GM10266 (cell line): Measurements from ENCODE around the gene HEMK1.

Experiments
- DNase-seq: peaks from one replicate; pipeline ENCODE4 v3.0.0; 2012; ENCODE audit errors: extremely low spot score
- TF ChIP-seq, protein P1 (sequence below): IDR thresholded peaks from 2 replicates; pipeline ENCODE4 v1.5.1; 2012; ENCODE audit warnings: mild to moderate bottlenecking, low read depth; ENCODE audit not compliant: control insufficient read depth, insufficient read depth; ENCODE audit errors: missing control alignments

Gene HEMK1

GRCh38 chr3:50585919-50586762 is 16.8 kb downstream of the HEMK1 start:
- no peak for DNase-seq
- TF ChIP-seq, protein P1, sequence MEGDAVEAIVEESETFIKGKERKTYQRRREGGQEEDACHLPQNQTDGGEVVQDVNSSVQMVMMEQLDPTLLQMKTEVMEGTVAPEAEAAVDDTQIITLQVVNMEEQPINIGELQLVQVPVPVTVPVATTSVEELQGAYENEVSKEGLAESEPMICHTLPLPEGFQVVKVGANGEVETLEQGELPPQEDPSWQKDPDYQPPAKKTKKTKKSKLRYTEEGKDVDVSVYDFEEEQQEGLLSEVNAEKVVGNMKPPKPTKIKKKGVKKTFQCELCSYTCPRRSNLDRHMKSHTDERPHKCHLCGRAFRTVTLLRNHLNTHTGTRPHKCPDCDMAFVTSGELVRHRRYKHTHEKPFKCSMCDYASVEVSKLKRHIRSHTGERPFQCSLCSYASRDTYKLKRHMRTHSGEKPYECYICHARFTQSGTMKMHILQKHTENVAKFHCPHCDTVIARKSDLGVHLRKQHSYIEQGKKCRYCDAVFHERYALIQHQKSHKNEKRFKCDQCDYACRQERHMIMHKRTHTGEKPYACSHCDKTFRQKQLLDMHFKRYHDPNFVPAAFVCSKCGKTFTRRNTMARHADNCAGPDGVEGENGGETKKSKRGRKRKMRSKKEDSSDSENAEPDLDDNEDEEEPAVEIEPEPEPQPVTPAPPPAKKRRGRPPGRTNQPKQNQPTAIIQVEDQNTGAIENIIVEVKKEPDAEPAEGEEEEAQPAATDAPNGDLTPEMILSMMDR: no peak

- TF ChIP-seq, protein P1: no peak
Observed at GRCh38 chr3:50586763-50587070, 17.4 kb downstream of the HEMK1 start.

GRCh38 chr3:50587373-50587772 is 18.1 kb downstream of the HEMK1 start:
- TF ChIP-seq, protein P1: no peak
- DNase-seq: no peak

More at GRCh38 chr3:50586763-50587070, 17.4 kb downstream of the HEMK1 start:
- no peak for DNase-seq

DNA sequence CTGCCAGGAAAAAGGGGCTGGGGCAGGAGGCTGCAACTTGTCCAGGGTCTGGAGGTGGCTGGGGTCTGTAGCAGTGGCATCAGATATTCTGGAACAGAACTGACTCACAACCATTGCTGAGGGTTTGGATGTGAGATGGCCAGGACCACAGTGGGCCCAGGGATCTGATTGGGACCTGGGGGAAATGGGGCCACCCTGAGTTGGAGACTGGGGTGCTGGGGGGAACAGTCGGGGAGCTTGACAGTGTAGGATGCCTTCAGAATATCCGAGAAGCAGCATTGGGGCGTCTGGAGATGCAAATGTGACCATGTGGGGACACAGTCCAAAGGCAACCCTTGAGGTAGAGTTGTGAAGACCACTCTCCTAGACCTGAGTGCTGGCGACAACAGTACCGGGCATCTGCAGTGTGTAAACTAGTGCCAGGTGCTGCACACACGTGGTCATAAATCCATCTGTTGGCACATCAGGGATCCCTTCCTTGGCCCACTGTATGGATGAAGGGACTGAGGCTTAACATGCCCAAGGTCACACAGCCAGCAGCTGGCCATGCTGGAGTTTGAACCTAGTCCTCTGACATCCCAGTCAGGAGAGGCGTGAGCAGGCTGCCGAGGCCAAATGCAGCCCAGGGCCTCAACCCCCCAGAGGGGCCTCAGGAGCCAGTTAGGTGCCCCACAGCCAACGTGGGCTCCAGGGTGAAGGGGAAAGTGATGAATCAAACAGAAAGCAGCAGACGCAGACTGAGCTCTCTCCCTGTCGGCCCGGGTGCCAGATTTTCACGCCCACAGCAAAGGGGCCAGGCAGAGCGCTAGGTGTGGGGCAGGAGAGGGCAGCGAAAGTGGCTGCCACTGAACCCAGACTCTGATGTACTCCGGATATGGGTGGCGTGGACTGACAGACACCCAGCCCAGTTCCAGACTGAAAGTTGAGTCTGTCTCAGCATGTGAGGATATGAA is 18.8 kb downstream of the HEMK1 start:
- TF ChIP-seq, protein P1: no peak
- no peak for DNase-seq

DNA sequence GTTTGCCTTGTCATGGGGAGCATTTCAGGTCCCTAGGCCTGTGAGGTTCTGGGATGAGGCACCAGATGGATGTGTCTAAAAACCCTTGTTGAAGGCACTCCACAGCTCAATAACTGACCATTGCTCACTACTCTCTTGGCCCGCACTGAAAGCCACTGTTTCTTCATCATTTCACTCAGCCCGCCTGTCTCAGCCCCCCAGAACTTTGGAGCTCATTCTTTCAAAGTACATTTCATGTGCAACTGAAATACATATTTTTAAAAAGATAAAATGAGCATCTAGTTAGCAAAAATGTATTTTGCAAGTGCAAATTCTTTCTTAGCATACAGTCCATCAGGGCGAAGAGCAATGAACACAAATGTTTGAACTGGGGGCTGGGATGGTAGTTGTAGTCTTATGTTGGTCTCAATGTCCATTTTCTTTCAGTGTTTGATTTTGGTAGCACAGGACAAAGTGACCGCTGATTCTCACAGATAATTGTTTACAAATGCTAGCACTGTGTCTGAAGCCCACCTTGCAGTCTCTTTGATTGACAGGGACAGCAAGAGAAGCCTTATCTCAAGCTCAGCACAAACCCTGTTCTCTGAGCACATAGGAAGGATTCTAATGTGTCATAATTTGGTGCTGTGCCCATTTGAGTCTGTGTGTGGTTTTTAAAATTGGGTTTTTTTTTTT is 19.6 kb downstream of the HEMK1 start:
- TF ChIP-seq, protein P1: no peak

DNA sequence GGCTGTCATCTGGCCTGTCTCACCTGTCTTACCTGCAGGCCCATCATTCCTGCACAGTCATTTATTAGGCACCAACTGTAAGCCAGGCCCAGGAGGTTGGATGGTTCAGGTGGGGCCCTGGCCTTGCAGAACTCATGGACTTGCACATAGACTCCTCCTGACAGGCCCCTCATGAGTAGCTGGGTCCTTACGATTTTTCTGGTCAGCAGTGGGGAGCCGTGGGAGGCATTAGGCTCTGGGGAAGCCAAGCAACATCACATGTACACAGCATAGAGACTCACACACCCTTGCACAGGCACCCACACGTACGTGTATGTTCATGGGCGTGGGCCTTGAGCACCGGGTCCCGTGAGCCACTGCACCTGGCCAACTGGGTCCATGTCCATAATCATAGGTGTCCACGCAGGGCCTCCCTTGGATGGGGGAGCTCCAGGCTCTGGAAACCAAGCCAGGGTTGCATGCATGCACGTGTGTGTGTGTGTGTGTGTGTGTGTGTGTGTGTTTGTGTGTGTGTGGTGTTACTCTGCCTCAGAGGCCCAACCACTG is 21.9 kb downstream of the HEMK1 start:
- no peak for DNase-seq
- TF ChIP-seq, protein P1: no peak

More for the DNA sequence above, 19.6 kb downstream of the HEMK1 start:
- DNase-seq: no peak
